ENCODE measurements around the gene ZNF283.

ZNF283 gene

GRCh38 chr19:43895727-43896308 lies 68.7 kb downstream of the ZNF283 start:
- no peak overlapping the region for H3K4me3 ChIP-seq (replicated peaks; ENCODE audit: low read depth, low read length)
- DNase-seq (ENCODE audit: extremely low read depth, insufficient read length): no peak
- TF ChIP-seq, protein P1, sequence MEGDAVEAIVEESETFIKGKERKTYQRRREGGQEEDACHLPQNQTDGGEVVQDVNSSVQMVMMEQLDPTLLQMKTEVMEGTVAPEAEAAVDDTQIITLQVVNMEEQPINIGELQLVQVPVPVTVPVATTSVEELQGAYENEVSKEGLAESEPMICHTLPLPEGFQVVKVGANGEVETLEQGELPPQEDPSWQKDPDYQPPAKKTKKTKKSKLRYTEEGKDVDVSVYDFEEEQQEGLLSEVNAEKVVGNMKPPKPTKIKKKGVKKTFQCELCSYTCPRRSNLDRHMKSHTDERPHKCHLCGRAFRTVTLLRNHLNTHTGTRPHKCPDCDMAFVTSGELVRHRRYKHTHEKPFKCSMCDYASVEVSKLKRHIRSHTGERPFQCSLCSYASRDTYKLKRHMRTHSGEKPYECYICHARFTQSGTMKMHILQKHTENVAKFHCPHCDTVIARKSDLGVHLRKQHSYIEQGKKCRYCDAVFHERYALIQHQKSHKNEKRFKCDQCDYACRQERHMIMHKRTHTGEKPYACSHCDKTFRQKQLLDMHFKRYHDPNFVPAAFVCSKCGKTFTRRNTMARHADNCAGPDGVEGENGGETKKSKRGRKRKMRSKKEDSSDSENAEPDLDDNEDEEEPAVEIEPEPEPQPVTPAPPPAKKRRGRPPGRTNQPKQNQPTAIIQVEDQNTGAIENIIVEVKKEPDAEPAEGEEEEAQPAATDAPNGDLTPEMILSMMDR (IDR thresholded peaks at IDR 0.05; ENCODE audit: insufficient read depth, low read length, poor library complexity, severe bottlenecking): no peak
- H3K27me3 ChIP-seq (replicated peaks; ENCODE audit: control insufficient read depth, insufficient read depth, low read length): no peaks in the 10 kb centered on the region
- no peaks in the 10 kb centered on the region for H3K36me3 ChIP-seq (ENCODE audit: control insufficient read depth, insufficient read depth, low read length)

Data from GM06990 (cell line).